Measurements from ENCODE around the gene AASS.

GRCh38 chr7:122183106-122183505 is 39.1 kb upstream of the AASS start:
- TF ChIP-seq CTCF (IDR thresholded peaks at IDR 0.05): no peak
- TF ChIP-seq POLR2A (IDR thresholded peaks at IDR 0.05): no peak

Measured in adrenal gland (tissue), 5 donors.